Stimulated activated CD8-positive, alpha-beta memory T cell treated with anti-CD3 and anti-CD28 coated beads, Interleukin-12 subunit alpha, Interleukin-12 subunit beta, amount 100 ng/mL, for 24 hours (primary cell): Measurements from ENCODE around the gene ZNF821.
"Not testable (repeated sequence)": the region's sequence is repeated elsewhere in the genome, so short reads cannot be mapped to it uniquely, and the experiment has no call there.

Experiments
- DNase-seq: peaks from one replicate; pipeline ENCODE4 v3.0.0-alpha.2; 2020; ENCODE audit errors: extremely low read depth

Gene ZNF821

GRCh38 chr16:71859762-71860521 lies 24.0 kb downstream of the ZNF821 start:
- no peak for DNase-seq

DNA sequence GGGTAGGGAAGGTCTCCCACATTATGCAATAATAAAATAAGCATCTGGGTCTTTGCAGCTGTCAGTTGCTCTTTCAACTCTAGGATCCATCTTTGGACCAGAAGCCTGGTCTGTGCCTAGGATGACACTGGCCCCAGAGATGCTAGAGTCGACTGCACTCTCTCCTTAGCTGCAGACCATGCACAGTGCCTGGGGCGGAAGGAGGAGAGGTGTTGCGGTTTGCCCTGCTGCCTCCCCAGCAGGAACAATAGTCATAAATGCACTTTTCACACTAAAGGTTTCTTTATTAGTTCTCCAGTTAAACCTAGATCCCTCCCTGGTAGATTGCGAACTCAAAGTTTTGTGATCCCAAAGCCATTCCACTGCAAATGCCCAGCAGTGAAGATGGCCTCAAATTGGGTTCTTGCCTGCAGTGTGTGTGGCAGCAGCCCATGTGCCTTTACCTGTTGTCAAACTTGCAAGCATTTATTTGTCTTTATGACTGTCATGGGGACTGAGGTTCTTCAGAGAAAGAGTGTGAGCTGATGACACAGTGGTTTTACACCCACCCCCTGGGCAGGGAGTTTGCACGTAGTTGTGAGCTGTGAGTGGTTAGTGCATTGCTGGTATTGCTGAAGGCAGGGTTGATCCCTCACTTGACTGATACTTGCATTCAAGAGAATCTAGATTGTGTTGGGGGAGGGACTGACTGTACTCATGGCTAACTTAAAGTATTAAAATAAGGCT lies 27.9 kb downstream of the ZNF821 start:
- no peak for DNase-seq

- no peak for DNase-seq
Observed at GRCh38 chr16:71854369-71854948, 29.5 kb downstream of the ZNF821 start.

DNA sequence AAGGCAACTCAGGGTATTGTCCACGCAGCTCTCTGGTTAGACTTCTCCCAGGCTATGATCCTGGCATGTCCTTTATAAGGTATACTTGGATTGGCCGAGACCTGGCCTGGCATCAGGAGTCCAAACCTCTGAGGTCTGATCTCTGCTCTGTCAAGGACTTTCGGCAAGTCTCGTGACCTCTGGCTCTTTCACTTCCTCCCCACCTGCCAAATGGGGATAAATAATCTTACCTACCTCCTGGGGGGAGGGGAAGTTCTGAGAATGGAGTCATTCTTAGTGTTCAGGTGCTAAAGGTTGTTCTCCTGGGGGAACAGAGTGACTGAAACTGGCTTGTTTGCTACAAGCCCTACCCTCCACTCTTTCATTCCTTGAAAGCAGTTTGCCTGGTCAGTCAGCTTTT lies 30.6 kb downstream of the ZNF821 start:
- DNase-seq: no peak

- no peak for DNase-seq
Observed at GRCh38 chr16:71852561-71852960, 31.4 kb downstream of the ZNF821 start.

- no peak for DNase-seq
Observed at GRCh38 chr16:71852158-71852557, 31.8 kb downstream of the ZNF821 start.

DNA sequence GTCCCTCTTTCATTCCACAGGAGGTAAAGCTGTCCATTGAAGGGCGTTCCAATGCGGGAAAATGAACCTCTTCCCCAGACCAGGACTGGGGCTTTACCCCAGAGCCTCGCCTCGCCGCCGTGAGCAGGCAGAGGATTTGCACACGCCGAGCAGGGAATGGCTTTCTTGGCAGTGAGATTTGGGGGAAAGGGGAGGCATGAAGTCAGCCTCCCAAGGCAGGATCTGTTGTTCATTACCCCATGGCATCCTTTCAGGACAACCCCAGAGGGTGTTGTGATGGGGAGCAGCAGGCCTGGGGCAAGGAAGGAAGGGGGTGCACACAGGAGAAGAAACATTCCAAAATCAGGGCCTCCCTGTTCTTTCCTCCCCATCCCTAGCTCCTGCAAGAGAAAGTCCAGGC lies 32.2 kb downstream of the ZNF821 start:
- DNase-seq: no peak

DNA sequence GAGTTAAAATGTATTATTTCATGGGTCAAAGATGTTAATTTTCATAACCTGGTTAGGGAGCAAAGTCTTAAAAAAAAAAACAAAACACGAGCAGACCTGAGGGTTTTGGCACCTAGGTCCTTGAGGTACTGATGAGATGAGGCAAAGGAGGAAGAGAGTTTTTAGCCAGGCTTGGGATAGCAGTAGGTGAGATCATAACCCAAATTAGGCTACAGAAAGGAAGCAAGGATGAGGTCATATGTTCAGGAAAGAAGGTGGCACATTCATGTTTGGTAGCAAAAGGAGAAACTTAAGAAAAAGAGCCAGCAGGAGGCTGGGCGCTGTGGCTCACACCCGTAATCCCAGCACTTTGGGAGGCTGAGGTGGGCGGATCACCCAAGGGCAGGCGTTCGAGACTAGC lies 35.4 kb downstream of the ZNF821 start:
- DNase-seq: no peak

- no peak for DNase-seq
Observed at GRCh38 chr16:71847096-71847495, 36.9 kb downstream of the ZNF821 start.

- no peak for DNase-seq
Observed at GRCh38 chr16:71846431-71846830, 37.6 kb downstream of the ZNF821 start.

DNA sequence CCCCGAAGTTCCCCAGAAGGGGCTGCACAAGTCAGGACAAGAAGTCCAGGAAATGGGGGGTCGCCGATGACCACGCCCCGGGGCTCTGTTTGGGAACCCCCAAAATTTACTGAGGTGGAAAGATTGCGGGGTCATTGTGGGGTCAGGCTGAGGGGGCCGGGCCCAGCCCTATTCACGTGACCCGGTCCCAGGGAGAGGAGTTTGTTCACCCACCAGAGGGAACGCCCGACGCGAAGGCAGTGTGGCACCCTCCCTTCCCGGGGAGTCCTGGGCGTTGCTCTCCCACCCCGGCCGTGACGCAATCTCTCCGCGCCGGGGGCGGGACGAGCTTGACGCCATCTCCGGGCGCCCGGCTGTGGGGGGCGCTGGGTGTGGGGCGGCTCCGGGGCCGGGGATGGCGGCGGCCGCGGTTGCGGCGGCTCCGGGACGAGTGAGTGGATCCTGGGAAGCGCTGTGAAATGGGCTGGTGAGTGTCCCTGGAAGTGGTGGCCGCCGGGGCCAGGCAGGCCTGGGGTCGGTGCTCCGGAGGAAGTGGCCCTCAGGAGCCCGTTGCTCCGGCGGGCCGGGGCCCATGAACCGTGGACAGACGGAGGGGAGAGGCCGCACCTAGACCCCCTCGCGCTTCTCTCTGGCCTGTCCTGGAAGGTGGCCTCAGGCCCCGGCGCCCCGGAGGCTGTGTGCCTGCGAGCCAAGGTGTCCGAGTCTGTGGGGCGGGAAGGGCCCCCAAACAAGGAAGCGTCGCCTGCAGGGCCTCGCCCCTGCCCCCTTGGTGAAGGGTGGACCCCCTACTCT lies 38.1 kb downstream of the ZNF821 start, which contains the start of gene ATXN1L:
ATXN1L (plus strand) TSS at position 338 of the 792 bp plus-strand sequence. CDS start 3,765 bp downstream, outside the sequence.
- DNase-seq: peak; percentile 66

DNA sequence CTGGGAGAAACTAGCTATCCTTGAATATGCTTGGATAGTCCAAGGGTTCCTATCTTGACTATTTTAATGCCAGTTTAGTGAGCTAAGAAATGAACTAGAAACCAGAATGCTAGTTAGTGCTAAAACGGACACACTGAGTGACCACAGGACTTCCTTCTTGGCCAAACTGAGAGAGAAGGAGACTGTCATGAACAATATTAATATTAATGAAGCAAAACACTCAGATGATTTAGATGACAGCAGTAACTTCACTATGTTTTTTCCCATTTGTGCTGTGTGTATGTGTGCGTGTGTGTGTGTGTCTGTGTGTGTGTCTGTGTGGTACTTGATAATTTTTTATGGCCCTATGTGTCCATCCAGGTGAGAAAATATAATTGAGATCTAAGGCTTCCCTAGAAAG lies 40.4 kb downstream of the ZNF821 start:
- no peak for DNase-seq

DNA sequence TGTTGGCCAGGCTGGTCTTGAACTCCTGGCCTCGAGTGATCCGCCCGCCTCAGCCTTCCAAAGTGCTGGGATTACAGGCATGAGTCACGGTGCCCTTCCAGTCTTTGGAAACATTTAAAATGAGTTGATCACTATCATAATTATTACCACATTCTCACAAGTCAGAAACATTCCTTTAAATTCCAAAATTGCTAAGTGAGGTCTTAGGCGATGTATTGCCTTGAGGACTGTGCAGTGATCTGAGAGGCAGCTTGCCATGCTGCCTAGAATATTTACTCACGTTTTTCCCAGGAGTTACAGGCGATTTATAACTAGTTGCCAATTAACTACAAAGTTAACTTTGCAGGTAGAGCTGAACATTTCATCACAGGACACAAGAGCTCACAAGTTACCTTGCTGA lies 43.9 kb downstream of the ZNF821 start:
- no peak for DNase-seq

DNA sequence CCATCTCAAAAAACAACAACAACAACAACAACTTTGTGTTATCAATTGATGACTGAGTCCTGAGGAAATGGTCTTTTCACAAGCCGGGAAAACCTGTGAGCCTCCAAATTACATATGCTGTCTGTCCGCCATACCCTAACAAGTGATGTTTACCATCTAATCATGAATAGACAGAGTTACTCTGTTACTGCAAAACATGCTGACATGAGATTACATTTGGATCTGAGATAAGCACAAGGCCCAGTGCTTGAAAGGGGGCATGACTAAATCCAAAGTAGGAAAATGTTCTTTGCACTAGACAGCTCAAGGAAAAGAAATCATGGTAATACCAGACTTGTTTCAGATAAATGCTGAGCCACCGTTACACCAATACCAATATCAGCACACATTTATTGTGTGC lies 46.8 kb downstream of the ZNF821 start:
- DNase-seq: no peak

GRCh38 chr16:71834291-71834690 lies 49.7 kb downstream of the ZNF821 start:
- DNase-seq: no peak

- not testable (repeated sequence) for DNase-seq
Observed at GRCh38 chr16:71832112-71832511, 51.9 kb downstream of the ZNF821 start.

GRCh38 chr16:71831698-71832097 lies 52.3 kb downstream of the ZNF821 start:
- not testable (repeated sequence) for DNase-seq

GRCh38 chr16:71830359-71830758 lies 53.6 kb downstream of the ZNF821 start:
- no peak for DNase-seq

- no peak for DNase-seq
Observed at GRCh38 chr16:71826533-71827017, 57.4 kb downstream of the ZNF821 start.

DNA sequence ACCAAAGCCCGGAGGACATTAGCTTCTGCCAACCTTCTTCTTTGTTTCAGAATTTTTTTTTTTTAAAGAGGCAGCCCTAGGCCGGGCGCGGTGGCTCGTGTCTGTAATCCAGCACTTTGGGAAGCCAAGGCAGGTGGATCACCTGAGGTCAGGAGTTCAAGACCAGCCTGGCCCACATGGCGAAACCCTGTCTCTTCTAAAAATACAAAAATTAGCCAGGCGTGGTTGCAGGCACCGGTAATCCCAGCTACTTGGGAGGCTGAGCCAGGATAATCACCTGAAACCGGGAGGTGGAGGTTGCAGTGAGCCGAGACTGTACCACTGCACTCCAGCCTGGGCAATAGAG lies 66.9 kb downstream of the ZNF821 start:
- DNase-seq: not testable (repeated sequence)

- DNase-seq: no peak
Observed at GRCh38 chr16:71811261-71811803, 72.7 kb downstream of the ZNF821 start.

DNA sequence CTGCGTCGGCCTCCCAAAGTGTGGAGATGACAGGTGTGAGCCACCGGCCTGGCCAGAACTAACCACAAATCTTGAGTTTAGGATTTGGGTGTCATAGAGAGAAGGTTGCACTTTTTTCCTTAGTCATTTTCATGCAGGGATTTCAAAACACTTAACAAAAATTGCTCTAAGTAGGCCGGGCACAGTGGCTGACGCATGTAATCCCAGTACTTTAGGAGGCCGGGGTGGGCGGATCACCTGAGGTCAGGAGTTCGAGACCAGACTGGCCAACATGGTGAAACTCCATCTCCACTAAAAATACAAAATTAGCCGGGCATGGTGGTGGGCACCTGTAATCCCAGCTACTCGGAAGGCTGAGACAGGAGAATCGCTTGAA lies 73.8 kb downstream of the ZNF821 start:
- DNase-seq: not testable (repeated sequence)
